ENCODE results near the gene KIF5A.

The KIF5A gene

DNA sequence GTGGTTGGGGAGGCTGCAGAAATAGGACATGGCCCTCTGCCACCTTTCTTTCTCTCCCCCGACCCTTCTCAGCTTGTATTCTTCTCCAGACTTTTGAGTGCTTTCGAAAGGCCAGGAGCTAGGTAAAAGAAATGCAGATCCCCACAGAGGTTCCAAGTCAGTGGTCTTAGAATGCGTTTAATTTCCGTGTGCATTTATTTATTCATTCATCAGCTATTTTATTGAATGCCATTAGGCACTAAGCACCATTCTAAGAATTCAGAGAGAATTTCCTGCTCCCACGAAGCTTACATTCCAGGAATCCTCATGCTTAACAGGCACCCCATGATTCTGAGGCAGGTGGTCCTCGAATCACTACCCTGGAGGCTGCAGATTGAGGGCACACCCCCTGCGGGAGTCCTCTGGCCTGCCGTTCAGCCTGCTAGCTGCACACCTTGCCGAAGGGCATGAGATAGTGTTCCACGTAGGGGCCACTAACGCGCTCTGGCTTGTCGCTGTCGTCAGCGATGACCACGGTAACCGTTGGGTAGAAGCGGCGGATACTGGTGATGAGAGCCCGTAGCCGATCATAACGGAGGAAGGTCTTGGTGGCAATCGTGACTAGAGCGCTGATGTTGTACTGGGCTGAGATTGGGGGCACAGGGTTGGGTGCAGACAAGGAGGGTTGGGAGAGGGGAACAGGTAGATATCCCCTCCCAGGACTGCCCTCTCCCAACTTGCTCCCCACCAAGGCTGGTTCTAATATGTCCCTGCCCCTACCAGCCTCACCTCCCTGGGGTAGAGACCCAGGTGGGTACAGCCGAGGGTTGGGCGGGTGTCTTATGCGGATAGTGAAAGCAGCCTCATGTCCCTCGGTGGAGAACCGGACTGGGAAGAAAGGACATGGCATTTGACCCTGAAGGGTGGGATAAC lies 78.7 kb downstream of the KIF5A start:
- no peak overlapping the region for H3K4me3 ChIP-seq (ENCODE audit: low read depth, low read length)
- no peak for DNase-seq (ENCODE audit: low read depth)
- TF ChIP-seq, protein P1, sequence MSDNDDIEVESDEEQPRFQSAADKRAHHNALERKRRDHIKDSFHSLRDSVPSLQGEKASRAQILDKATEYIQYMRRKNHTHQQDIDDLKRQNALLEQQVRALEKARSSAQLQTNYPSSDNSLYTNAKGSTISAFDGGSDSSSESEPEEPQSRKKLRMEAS (IDR thresholded peaks at IDR 0.05; ENCODE audit: low read depth, low read length) = no peak
- TF ChIP-seq MYC (IDR thresholded peaks at IDR 0.05; ENCODE audit: low read depth, low read length) (no peak), POLR2A (IDR thresholded peaks at IDR 0.05; ENCODE audit: extremely low read depth, insufficient read length) (no peak)
- TF ChIP-seq, protein P2, sequence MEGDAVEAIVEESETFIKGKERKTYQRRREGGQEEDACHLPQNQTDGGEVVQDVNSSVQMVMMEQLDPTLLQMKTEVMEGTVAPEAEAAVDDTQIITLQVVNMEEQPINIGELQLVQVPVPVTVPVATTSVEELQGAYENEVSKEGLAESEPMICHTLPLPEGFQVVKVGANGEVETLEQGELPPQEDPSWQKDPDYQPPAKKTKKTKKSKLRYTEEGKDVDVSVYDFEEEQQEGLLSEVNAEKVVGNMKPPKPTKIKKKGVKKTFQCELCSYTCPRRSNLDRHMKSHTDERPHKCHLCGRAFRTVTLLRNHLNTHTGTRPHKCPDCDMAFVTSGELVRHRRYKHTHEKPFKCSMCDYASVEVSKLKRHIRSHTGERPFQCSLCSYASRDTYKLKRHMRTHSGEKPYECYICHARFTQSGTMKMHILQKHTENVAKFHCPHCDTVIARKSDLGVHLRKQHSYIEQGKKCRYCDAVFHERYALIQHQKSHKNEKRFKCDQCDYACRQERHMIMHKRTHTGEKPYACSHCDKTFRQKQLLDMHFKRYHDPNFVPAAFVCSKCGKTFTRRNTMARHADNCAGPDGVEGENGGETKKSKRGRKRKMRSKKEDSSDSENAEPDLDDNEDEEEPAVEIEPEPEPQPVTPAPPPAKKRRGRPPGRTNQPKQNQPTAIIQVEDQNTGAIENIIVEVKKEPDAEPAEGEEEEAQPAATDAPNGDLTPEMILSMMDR (IDR thresholded peaks at IDR 0.05; ENCODE audit: low read depth, low read length) = no peak

DNA sequence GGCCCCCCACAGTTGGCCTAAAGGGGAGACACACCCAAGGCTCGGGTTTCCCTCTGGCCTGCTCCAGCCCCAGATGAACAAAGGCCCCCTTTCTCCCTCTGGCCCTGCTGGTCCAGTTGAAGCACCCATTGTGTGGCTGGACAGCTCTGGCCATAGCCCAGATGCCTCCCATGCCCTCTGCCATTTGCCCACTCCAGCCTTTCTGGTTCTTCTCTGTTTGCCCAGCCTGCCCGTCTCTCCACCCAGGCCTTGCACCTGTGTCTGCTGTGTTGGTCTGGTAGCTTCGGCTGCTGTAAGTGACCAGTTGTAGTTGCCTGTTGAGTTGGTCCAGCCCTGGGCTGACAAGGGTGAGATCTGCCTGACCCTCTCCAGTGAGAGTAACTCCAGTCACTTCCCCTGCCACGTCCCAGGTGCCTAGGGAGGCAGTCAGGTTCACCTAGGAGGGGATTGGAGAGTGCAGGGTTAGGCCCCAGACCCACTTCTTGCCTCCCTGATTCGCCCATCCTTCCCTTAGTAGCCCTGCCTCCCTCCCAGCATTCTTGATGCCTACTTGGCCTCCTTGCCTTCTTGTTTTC lies 80.1 kb downstream of the KIF5A start:
- DNase-seq (ENCODE audit: low read depth) = no peak
- no peak overlapping the region for H3K4me3 ChIP-seq (ENCODE audit: low read depth, low read length)

DNA sequence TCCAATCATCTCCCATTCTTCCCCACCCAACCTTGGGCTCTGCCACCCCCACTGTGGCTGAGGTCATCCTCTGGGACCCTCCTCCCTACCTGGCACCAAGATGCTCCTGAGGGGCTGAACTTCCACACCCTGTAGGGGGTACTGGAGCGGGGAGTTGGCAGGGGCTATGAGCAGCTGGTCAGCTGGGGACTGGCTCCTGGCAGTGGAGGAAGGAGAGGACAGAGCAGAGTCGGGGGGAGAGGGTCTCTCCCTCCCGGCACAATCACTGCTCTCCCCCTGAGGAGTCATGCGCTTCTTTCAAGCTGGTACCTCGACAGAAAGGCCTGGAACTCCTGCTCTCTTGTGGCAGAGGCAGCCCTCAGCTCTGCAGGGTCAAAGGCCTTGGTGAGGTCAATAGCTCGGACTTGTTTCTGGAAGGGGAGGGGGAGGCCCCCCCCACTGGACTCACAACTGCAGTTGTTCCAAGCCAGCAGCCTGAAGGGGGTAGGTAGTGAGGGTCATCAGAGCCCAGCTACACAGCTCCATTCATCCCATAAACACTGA lies 81.1 kb downstream of the KIF5A start:
- H3K4me3 ChIP-seq (ENCODE audit: low read depth, low read length) = no peak overlapping the region
- TF ChIP-seq, protein P2 (IDR thresholded peaks at IDR 0.05; ENCODE audit: low read depth, low read length) = no peak
- TF ChIP-seq, protein P1 (IDR thresholded peaks at IDR 0.05; ENCODE audit: low read depth, low read length) = no peak
- no peak for TF ChIP-seq MYC (IDR thresholded peaks at IDR 0.05; ENCODE audit: low read depth, low read length)
- no peak for TF ChIP-seq POLR2A (IDR thresholded peaks at IDR 0.05; ENCODE audit: extremely low read depth, insufficient read length)
- DNase-seq (ENCODE audit: low read depth) = no peak

More for the DNA sequence above, 80.1 kb downstream of the KIF5A start:
- no peak for TF ChIP-seq POLR2A (IDR thresholded peaks at IDR 0.05; ENCODE audit: extremely low read depth, insufficient read length)

DNA sequence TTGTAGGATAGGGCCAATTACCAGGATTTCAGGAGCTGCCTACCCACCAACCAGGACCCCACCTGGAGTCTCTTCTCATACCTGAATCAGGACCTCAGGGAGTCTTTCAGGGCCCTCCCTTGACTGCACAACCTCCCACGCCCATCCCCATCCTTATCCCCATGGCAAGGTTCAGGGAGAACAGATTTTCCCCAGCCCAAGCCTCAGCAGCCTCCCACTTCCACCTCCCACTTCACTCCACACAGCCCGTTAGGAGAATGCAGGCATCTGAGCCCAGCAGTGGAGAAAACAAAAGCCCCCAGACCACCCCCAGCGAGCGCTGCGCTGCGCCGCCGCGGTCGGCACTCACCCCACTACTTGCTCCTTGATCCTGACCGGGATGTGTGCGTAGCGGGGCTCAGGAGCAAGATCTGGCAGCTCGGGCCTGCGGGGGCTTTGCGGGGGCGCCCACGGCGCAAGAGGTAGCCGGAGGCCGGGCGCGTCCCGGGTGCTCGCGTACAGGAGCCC lies 81.8 kb downstream of the KIF5A start:
- H3K4me3 ChIP-seq (ENCODE audit: low read depth, low read length) = no peak overlapping the region
- no peak for DNase-seq (ENCODE audit: low read depth)
- no peak for TF ChIP-seq MYC (IDR thresholded peaks at IDR 0.05; ENCODE audit: low read depth, low read length)
- TF ChIP-seq POLR2A (IDR thresholded peaks at IDR 0.05; ENCODE audit: extremely low read depth, insufficient read length) = no peak
- TF ChIP-seq, protein P2 (IDR thresholded peaks at IDR 0.05; ENCODE audit: low read depth, low read length) = no peak
- TF ChIP-seq, protein P1 (IDR thresholded peaks at IDR 0.05; ENCODE audit: low read depth, low read length) = no peak

DNA sequence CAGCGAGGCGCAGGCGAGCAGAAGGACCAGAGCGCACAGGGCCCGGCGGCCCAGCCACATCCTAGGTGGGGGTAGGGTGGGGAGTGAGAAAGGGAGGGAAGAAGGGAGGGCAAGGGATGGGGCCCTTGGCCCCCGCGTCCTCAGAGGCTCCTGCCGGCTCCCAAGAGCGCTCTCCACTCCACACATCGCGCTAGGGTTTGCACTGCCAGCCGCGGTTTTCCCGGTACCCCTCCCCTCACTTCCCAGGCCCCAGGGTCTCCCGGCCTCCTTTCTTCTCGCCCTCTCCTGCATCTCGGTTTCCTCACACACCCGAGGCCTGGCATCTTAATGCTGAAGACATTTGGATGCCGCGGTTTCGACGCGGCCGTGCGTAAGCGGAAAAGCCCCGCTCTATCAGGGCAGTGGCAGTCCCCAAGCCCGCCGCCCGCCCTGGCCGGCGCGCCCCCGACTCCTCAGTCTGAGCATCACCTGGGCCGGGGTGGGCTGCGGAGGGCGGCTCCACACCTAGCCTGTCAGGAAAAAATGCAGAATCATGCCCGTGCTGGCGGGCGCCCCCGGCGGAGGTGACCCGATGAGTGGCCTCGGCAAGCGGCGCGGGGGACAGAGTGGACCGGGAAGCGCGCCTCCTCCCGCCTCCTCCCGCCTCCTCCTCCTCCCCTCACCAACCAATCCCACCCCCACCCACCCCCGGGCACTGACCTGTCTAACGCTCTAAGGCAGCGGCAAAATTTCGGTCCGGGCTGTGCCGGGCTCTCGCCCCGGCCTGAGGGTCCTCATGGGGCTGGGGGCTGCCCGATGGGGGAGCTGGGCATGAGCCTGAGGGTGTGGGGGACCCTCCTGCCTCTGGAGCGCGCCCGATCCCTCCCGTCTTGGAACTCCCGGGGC lies 82.5 kb downstream of the KIF5A start:
- no peak overlapping the region for H3K4me3 ChIP-seq (ENCODE audit: low read depth, low read length)
- no peak for DNase-seq (ENCODE audit: low read depth)
- TF ChIP-seq MYC (IDR thresholded peaks at IDR 0.05; ENCODE audit: low read depth, low read length) (no peak), POLR2A (IDR thresholded peaks at IDR 0.05; ENCODE audit: extremely low read depth, insufficient read length) (no peak)
- TF ChIP-seq, protein P1 (IDR thresholded peaks at IDR 0.05; ENCODE audit: low read depth, low read length) = no peak
- TF ChIP-seq, protein P2 (IDR thresholded peaks at IDR 0.05; ENCODE audit: low read depth, low read length) = no peak
